Inflammatory macrophage treated with lipopolysaccharide for 4 hours (primary cell): ENCODE data around the gene PRM1.

ENCODE experiments used
- DNase-seq: peaks from one replicate; pipeline ENCODE4 v3.0.0-alpha.2; 2020

The PRM1 gene, protein sequence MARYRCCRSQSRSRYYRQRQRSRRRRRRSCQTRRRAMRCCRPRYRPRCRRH

GRCh38 chr16:11280616-11281522, at the start of gene PRM1:
TSS of gene PRM1 (minus strand) at chr16:11281330. CDS start at chr16:11281238, 92 bp downstream.
- no peak for DNase-seq

DNA sequence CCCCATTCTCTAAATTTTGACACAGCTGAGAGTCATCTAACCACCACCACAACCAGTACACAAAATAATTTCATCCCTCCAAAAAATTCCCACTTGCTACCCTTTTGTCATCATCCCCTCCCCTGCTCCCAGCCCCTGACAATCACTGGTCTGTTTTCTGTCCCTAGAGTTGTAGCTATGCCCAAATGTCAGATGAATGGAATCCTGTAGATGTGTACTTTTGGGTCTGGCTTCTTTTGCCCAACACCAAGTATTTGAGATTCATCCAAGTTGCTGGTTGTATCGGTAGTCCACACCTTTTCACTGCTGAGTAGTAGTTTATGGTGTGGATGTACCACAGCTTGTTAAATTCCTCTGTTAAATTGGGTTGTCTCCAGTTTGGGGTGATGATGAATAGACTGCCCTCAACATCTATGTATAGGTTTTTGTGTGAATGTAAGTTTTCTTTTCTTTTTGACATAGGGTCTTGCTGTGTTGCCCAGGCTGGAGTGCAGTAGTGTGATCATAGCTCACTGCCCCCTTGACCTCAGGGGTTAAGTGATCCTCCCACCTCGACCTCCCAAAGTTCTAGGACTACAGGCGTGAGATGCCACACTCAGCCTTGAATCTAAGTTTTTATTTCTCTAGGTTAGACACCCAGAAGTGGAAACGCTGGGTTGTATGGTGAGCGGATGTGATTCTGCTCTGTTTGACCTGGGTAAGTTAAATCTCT, 49.6 kb upstream of the PRM1 start:
- DNase-seq, result no peak

DNA sequence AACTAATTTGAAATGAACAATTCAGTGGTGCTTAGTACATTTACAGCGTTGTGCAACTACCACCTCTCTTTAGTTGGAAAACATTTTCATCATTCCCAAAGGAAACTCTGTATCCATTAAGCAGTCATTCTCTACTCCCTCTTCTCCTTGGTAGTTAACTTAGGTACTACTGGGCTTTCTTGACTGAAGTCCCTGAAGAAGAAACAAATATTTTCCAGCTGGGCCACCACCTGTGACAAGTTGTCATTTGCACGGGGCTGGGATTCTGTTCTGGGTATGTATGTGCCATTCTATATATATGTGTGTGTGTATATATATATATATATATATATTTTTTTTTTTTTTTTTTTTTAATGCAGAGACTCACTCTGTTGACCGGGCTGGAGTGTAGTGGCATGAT, 48.8 kb upstream of the PRM1 start:
- DNase-seq, result no peak

DNA sequence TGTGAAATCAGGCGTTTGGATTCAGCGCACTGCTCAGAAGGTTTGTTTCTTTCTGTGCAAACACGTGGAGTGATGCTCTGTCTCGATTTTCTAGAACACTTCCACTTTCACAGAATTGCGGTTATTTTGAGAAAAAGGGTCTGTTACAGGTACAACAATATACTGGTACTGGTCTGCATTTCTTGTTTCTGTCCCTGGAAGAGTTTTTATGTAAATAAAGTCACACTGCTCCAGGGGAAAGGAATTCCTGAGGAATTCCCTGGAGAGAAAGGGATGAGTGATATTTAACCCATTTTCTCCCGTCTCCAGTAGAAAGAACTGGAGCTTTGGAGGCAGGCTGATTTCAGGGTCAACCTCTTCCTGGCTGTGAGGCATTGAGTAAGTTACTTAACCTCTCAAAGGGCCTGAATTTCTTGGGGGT, 48.0 kb upstream of the PRM1 start:
- DNase-seq, result peak; percentile 44

GRCh38 chr16:11328172-11329070, 47.3 kb upstream of the PRM1 start:
- DNase-seq, result peak; percentile 95

DNA sequence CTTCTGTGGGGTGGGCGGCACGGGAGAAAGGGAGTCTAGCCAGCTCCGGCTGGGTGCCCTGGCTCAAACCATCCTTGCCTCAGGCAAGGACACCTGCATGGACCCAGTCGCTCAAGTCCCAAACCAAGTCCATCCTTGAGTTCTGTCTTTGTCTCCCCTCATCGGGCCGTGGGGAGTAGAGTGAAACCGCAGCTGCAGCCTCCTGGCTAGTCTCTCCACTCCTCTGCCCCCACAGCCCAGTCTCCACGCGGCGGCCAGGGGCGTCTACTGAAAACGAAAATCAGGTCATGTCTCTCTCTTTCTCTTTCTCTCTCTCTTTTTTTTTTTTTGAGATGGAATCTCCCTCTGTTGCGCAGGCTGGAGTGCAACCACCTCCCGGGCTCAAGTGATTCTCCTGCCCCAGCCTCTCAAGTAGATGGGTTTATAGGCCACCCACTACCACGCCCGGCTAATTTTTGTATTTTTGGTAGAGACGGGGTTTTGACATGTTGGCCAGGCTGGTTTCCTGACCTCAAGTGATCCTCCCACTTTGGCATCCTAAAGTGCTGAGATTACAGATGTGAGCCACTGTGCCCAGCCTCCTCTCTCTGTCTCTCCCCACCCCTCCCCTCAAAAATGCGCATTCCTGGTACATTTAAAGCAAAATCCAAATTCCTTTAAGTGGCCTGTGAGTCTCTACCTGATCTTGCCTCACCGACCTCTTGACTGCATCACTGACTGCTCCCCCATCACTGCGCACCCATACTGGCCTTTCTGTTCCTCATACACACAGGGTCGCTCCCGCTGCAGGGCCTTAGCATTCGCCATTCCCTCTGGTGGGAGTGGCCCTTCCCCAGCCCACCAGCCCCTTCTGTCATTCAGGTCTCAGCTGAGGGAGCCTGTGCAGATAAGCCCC, 46.4 kb upstream of the PRM1 start:
- no peak for DNase-seq

- DNase-seq, result no peak
Observed at GRCh38 chr16:11326737-11327276, 45.7 kb upstream of the PRM1 start.

- DNase-seq, result peak; percentile 75
Observed at GRCh38 chr16:11326084-11326736, 45.1 kb upstream of the PRM1 start.

DNA sequence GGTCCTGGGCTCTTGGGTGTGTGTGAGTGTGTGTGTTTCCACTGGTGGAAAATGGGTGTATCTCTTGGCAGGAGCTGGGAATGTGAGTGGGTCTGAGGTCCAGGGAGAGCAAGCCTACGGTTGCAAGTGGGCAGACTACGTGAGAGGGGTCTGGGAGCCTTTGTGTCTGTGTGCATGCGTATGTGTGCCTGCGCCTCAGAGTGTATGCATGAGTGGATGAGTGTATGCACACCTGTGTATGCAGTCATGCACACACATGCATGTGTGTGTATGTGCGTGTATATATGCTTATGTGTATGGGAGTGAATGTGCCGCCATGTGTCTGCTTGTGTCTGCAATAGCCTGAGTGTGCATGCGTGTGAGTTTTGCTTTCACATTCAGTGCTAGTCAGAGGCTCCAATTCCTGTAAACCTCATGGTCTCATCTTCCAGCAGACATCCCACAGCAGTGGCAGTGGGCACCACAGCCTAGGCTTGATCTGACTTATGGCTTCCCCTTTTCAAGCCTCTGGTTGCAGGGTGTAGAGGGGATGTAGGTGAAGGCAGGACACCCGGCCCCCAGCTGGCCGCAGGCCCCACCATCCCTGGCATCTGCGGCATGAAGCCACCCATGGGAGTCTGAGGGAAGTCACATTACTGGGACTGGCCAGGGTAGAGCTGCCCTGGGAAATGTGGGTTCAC, 44.4 kb upstream of the PRM1 start:
- DNase-seq, result peak; percentile 87

DNA sequence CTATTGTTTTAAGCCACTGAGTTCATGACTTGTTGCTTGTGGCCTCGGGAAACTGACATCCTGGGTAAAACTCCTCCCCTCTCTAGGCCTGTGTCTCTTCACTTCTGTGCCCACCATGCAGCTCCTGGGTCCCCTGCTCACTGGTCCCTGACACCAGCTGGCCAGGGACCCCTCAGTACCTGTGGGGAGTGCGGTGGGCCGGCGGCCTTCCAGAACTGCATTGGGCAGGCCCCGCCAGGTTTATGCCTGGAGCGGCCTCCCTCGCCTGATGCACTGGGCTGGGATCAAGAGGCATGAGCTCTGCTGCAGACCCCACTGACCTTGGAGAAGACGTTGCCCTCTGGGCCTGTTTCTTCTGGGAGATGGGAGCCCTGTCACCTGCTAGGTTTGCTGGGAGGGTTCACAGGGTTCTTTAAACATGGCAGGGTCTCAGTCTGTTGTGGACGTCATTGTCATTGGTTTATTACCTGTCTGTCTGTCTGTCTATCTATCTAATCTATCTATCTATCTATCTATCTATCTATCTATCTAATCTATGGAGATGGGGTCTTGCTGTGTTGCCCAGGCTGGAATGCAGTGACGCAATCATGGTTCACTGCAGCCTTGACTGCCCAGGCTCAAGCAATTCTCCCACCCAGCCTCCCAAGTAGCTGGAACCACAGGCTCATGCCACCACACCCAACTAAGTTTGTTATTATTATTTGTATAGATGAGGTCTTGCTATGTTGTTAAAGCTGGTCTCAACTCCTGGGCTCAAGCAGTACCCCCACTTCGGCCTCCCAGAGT, 42.6 kb upstream of the PRM1 start:
- DNase-seq, result no peak

- no peak for DNase-seq
Observed at GRCh38 chr16:11322823-11323222, 41.7 kb upstream of the PRM1 start.

DNA sequence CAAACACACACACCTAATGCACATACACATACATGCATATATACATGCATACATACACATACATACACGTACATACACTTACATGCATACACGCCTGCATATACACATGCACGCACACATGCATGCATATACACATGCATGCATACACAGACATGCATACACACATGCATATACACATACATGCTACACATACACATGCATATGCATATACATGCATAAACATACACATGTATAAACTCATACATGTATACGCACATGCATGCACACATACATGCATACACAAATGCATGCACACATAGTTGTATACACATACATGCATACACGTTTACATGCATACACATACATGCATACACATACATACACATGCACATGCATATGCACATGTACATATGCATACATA, 40.5 kb upstream of the PRM1 start:
- DNase-seq, result no peak

DNA sequence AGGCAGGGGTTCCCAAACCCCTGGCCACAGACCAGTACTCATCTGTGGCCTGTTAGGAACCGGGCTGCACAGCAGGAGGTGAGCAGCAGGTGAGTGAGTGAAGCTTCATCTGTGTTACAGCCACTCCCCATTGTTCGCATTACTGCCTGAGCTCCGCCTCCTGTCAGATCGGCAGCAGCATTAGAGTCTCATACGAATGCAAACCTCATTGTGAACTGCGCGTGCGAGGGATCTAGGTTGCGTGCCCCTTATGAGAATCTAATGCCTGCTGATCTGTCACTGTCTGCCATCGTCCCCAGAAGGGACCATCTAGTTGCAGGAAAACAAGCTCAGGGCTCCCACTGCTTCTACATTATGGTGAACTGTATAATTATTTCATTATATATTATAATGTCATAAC, 39.0 kb upstream of the PRM1 start:
- DNase-seq, result no peak

DNA sequence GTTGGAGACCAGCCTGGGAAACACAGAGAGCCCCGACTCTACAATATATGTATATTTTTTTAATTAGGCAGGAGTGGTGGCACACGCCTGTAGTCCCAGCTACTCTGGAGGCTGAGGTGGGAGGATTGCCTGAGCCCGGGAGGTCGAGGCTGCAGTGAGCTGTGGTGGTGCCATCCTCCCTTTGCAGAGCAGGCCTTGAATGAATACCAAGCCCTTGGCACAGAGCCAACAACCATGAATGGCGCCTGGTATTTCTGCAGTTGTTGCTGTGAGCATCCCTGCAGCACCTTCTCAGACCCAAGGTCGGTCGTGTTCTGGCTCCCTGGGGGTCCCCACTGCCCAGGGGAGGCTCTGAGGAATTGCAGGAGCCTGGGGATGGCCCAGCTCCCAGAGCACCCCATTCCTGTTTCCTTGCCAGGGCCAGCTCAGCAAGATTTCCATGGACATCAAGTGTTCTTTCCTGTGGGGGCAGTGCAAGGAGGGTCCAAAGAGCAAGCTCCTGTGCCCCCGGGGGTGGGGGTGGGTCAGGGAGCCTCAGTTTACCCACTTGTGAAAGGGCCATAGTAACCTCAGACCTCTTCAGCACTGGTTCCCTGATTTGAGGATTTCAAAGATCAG, 38.5 kb upstream of the PRM1 start:
- no peak for DNase-seq

DNA sequence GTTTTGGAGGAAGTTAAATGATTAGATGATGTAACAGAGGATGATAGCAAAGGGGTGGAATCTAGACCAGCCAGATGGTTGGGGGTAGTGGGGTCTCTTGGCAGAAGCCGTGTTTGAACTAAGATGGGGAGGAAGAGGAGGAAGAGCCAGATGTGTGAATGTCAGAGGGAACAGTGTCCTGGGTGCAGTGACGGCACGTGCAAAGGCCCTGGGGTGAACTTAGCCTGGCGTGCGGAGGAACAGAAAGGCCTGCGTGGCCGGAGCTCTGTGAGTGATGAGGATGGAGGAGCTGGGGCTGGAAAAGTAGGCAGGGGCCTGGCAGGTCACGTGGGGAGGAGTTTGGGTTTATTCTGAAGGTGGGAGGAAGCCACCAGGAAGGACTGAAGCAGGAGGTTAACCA, 37.7 kb upstream of the PRM1 start:
- no peak for DNase-seq

GRCh38 chr16:11316331-11317015, 35.3 kb upstream of the PRM1 start:
- DNase-seq, result no peak

DNA sequence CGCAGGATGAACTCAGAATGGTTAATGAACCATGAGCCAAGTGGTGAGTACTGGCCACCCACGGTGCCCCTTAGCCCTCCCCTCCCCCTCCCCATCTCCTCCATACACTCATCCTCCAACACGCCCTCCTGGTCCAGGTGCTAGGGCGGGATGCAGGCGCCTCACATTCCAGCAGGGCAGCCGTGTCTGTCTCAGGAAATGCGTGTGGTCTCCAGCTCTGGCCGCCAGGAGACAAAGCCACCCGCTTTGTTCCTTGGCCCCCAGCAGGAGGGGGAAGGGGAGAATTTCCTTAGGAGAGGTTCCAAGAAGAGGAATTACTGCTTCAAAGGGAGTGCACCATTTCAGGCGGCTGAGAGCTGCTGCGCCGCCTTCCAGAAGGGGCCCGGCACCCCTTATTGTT, 34.4 kb upstream of the PRM1 start:
- no peak for DNase-seq

GRCh38 chr16:11314309-11314894, 33.3 kb upstream of the PRM1 start:
- no peak for DNase-seq
